ENCODE data around the gene MMD2.

MMD2 gene

GRCh38 chr7:4871930-4872675 is 86.9 kb downstream of the MMD2 start:
- TF ChIP-seq, protein P1, sequence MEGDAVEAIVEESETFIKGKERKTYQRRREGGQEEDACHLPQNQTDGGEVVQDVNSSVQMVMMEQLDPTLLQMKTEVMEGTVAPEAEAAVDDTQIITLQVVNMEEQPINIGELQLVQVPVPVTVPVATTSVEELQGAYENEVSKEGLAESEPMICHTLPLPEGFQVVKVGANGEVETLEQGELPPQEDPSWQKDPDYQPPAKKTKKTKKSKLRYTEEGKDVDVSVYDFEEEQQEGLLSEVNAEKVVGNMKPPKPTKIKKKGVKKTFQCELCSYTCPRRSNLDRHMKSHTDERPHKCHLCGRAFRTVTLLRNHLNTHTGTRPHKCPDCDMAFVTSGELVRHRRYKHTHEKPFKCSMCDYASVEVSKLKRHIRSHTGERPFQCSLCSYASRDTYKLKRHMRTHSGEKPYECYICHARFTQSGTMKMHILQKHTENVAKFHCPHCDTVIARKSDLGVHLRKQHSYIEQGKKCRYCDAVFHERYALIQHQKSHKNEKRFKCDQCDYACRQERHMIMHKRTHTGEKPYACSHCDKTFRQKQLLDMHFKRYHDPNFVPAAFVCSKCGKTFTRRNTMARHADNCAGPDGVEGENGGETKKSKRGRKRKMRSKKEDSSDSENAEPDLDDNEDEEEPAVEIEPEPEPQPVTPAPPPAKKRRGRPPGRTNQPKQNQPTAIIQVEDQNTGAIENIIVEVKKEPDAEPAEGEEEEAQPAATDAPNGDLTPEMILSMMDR (IDR thresholded peaks at IDR 0.05) = no peak
- peak overlapping the region; percentile 61 for H3K27ac Mint-ChIP-seq
- DNase-seq = no peak
- peaks cover 21% of the 10 kb centered on the region for H3K4me1 Mint-ChIP-seq
- H3K4me3 Mint-ChIP-seq = no peak overlapping the region
- peaks cover 7% of the 10 kb centered on the region for H3K27me3 Mint-ChIP-seq (ENCODE audit: low read depth, poor library complexity)
- peaks cover 21% of the 10 kb centered on the region for H3K36me3 Mint-ChIP-seq (ENCODE audit: low read depth)
- peaks cover 9% of the 10 kb centered on the region for H3K9me3 Mint-ChIP-seq

DNA sequence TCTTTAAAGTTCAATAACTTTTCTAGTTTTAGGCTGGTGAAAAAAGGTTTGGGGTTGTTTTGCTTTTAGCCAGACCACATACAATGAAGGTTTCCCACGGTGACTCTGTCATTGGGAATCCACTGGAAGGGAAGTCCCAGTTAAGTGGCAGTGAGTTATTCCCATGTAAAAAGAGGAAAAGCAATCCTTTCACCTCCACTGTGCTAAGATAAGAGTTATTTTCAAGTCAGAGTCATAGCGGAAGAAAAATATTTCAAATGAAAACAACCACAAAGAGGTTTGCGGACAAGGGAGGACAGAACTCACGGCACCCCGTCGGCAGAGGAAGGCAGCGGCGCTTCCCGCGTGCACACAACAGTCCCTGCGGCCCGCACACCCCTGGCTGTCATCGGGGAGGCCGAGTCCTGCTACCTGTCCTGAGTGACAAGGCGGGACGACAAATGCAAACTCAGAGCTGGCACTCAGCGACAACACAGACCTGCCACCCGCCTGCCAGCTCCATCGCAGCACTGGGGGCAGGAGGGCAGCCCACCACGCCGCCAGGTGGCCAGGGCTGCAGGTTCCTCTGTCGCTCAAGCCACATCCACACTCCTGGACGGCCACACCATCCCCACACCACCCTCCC is 87.8 kb downstream of the MMD2 start:
- DNase-seq = no peak
- TF ChIP-seq, protein P1 (IDR thresholded peaks at IDR 0.05) = no peak
- Mint-ChIP-seq H3K36me3 (ENCODE audit: low read depth) (peaks cover 14% of the 10 kb centered on the region), H3K9me3 (peaks cover 9% of the 10 kb centered on the region), H3K27me3 (ENCODE audit: low read depth, poor library complexity) (peaks cover 8% of the 10 kb centered on the region), H3K4me3 (no peak overlapping the region), H3K27ac (no peak overlapping the region), H3K4me1 (peaks cover 21% of the 10 kb centered on the region)

- H3K4me1 Mint-ChIP-seq = peaks cover 21% of the 10 kb centered on the region
- H3K9me3 Mint-ChIP-seq = peaks cover 25% of the 10 kb centered on the region
- peaks cover 32% of the 10 kb centered on the region for H3K36me3 Mint-ChIP-seq (ENCODE audit: low read depth)
- H3K27ac Mint-ChIP-seq = no peak overlapping the region
- no peak for DNase-seq
- peaks cover 16% of the 10 kb centered on the region for H3K27me3 Mint-ChIP-seq (ENCODE audit: low read depth, poor library complexity)
- TF ChIP-seq, protein P1 (IDR thresholded peaks at IDR 0.05) = no peak
- H3K4me3 Mint-ChIP-seq = no peak overlapping the region
Measured at GRCh38 chr7:4868493-4868892, 90.5 kb downstream of the MMD2 start.

DNA sequence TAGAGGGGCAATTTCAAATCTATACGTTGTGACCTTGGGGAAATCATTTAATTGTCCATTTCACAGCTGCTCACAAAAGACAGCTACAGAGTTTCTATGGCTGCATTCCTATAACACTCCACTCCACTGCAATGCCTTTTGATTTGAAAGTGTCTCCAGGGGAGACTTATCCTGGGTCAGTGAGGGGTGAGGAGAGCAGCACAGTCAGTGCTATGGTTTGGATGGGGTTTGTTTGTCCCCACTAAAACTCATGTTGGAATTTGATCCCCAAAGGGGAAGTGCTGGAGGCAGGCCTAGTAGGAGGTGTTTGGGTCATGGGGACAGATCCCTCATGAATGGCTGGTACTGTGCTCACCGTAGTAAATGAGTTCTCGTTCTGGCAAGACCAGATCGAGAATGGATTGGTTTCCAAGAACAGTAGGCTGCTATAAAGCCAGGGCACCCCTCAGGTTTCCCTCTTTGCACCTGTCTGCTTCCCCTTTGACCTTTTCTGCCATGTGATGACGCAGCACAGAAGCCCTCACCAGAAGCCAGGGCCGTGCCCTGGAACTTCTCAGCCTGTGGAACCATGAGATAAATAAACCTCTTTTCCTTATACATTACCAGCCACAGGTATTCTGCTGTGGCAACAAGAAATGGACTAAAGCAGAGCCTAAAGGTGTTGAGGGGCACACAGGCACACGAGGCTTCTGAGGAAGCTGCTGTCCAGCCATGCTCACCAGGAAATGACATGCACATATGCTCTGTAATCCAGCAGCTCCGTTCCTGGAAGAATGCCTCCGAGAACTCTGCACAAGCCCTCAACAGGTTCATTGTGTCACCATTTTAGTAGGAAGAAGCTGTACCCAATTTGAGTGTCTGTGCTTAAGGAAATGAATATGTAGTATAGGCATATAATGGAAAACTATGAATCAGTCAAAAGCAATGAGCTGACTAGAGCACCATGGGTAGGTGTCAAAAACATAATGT is 92.2 kb downstream of the MMD2 start:
- Mint-ChIP-seq H3K9me3 (peaks cover 40% of the 10 kb centered on the region), H3K27me3 (ENCODE audit: low read depth, poor library complexity) (peaks cover 16% of the 10 kb centered on the region), H3K36me3 (ENCODE audit: low read depth) (peaks cover 40% of the 10 kb centered on the region), H3K27ac (no peak overlapping the region), H3K4me3 (no peak overlapping the region), H3K4me1 (peaks cover 5% of the 10 kb centered on the region)
- TF ChIP-seq, protein P1 (IDR thresholded peaks at IDR 0.05) = no peak
- DNase-seq = no peak

- peaks cover 3% of the 10 kb centered on the region for H3K4me1 Mint-ChIP-seq
- peaks cover 26% of the 10 kb centered on the region for H3K36me3 Mint-ChIP-seq (ENCODE audit: low read depth)
- peaks cover 16% of the 10 kb centered on the region for H3K27me3 Mint-ChIP-seq (ENCODE audit: low read depth, poor library complexity)
- no peak overlapping the region for H3K4me3 Mint-ChIP-seq
- TF ChIP-seq, protein P1 (IDR thresholded peaks at IDR 0.05) = no peak
- H3K27ac Mint-ChIP-seq = no peak overlapping the region
- peaks cover 35% of the 10 kb centered on the region for H3K9me3 Mint-ChIP-seq
- no peak for DNase-seq
Measured at GRCh38 chr7:4862156-4862555, 96.8 kb downstream of the MMD2 start.

All from nephron progenitor cell (in vitro differentiated cells).